Smooth muscle cell (in vitro differentiated cells): Measurements from ENCODE around the gene WDR48. TPM values are rescaled to one million over a fixed set of nuclear protein-coding genes. Genes with fewer than 3 reads are reported as not detected.

Experiments used
- DNase-seq: peaks from one replicate; lab custom pipeline; 2025; ENCODE audit not compliant: unreplicated experiment; lab: John Stamatoyannopoulos, UW
- H2AFZ ChIP-seq: fragments of 200-600 bp; sonication (generic); 2 replicates; pipeline ENCODE4 v1.6.0; 2016; ENCODE audit warnings: antibody characterized with exemption, low read depth, mild to moderate bottlenecking
- H3F3A ChIP-seq: fragments of 200-600 bp; sonication (generic); 2 replicates; pipeline ENCODE4 v1.6.0; 2017; ENCODE audit warnings: antibody characterized with exemption, low read depth
- H3K27ac ChIP-seq: fragments of 200-600 bp; sonication (generic); 2 replicates; pipeline ENCODE4 v1.5.1; 2016; ENCODE audit warnings: low read depth, mild to moderate bottlenecking
- H3K27me3 ChIP-seq: fragments of 200-600 bp; sonication (generic); 2 replicates; pipeline ENCODE4 v1.6.1; 2016; ENCODE audit warnings: low read depth, mild to moderate bottlenecking
- H3K36me3 ChIP-seq: fragments of 200-600 bp; sonication (generic); 2 replicates; pipeline ENCODE4 v1.5.1; 2016; ENCODE audit warnings: low read depth
- H3K4me1 ChIP-seq: fragments of 200-600 bp; sonication (generic); 2 replicates; pipeline ENCODE4 v1.5.1; 2016; ENCODE audit warnings: low read depth
- H3K4me2 ChIP-seq: fragments of 200-600 bp; sonication (generic); 2 replicates; pipeline ENCODE4 v1.6.0; 2016; ENCODE audit warnings: mild to moderate bottlenecking
- H3K4me3 ChIP-seq: fragments of 200-600 bp; sonication (generic); 2 replicates; pipeline ENCODE4 v1.5.1; 2016; ENCODE audit warnings: mild to moderate bottlenecking
- H3K79me2 ChIP-seq: fragments of 200-600 bp; sonication (generic); 2 replicates; pipeline ENCODE4 v1.6.0; 2016; ENCODE audit warnings: low read depth, mild to moderate bottlenecking
- H3K9ac ChIP-seq: fragments of 200-600 bp; sonication (generic); 2 replicates; pipeline ENCODE4 v1.6.0; 2016; ENCODE audit warnings: low read depth
- H3K9me3 ChIP-seq: fragments of 200-600 bp; sonication (generic); replicated peaks from 2 replicates; pipeline ENCODE4 v1.5.1; 2016; ENCODE audit warnings: low read depth
- H4K20me1 ChIP-seq: fragments of 200-600 bp; sonication (generic); 2 replicates; pipeline ENCODE4 v1.6.0; 2016; ENCODE audit warnings: low read depth
- CTCF ChIP-seq: fragments of 200-600 bp; sonication (generic); IDR thresholded peaks from 2 replicates; pipeline ENCODE4 v1.5.1; 2017; ENCODE audit warnings: borderline replicate concordance, mild to moderate bottlenecking, antibody characterized with exemption; ENCODE audit not compliant: insufficient read depth, poor library complexity, severe bottlenecking
- WGBS: methylation state at CpG from one replicate; pipeline ENCODE4 v1.1.7; 2016; ENCODE audit warnings: low lambda C conversion rate; 5-methylcytosine and 5-hydroxymethylcytosine counted together
- polyA plus RNA-seq: library from polyadenylated mRNA; unstranded; fragments of >200 nt; fragmentation: Nextera tagmentation; extraction: Ambion mirVana; gene quantifications from 2 replicates; pipeline ENCODE4 v1.2.1, GENCODE V29; 2016
- total RNA-seq: library from RNA; depleted of rRNA; stranded (reverse); fragments of >200 nt; gene quantifications from 2 replicates; pipeline ENCODE4 v1.2.3, GENCODE V29; 2014

WDR48 gene
- total and polyA plus RNA-seq, 2 experiments from 2014 or later: 26.9 to 34.6 TPM

- Histone ChIP-seq H3K9me3 (no peaks in the 10 kb centered on the region), H4K20me1 (no peaks in the 10 kb centered on the region), H3K27me3 (no peaks in the 10 kb centered on the region), H3K36me3 (no peaks in the 10 kb centered on the region), H3K79me2 (no peaks in the 10 kb centered on the region), H3K4me1 (no peaks in the 10 kb centered on the region), H2AFZ (no peak overlapping the region), H3K27ac (no peak overlapping the region), H3K9ac (no peak overlapping the region), H3F3A (no peaks in the 10 kb centered on the region), H3K4me3 (no peak overlapping the region), H3K4me2 (no peak overlapping the region)
- 40% methylated on average over 2 of the region's 2 CpGs for WGBS
- no peak for TF ChIP-seq CTCF
- no peak for DNase-seq
Observed at GRCh38 chr3:39013289-39013688, 38.5 kb upstream of the WDR48 start.

- Histone ChIP-seq H3K27me3 (no peaks in the 10 kb centered on the region), H3K9ac (no peak overlapping the region), H3K4me2 (no peak overlapping the region), H2AFZ (no peak overlapping the region), H3F3A (no peaks in the 10 kb centered on the region), H4K20me1 (no peaks in the 10 kb centered on the region), H3K4me3 (no peak overlapping the region), H3K79me2 (no peaks in the 10 kb centered on the region), H3K9me3 (no peaks in the 10 kb centered on the region), H3K4me1 (no peaks in the 10 kb centered on the region), H3K36me3 (no peaks in the 10 kb centered on the region), H3K27ac (no peak overlapping the region)
- 79% methylated on average over 4 of the region's 4 CpGs for WGBS
- TF ChIP-seq CTCF: no peak
- no peak for DNase-seq
Observed at GRCh38 chr3:39013921-39014509, 37.8 kb upstream of the WDR48 start.

DNA sequence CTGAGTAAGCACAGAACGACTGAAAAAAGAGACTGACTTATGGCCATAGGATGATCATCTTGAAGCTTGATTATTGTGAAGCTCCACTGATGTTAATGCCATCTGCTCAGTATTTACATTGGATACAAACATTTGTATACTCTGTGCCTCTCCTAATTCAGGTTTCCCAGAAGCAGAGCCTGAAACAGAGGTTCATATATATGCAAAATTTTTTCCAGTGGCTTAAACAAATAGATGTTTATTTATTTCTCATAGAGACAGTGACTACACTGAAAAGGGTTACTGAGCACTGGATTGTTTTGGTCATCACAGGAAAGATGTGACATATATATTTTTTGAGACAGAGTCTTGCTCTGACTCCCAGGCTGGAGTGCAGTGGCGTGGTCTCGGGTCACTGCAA, 36.4 kb upstream of the WDR48 start:
- Histone ChIP-seq H3K4me1 (no peaks in the 10 kb centered on the region), H2AFZ (no peak overlapping the region), H3K79me2 (no peaks in the 10 kb centered on the region), H3K27ac (no peak overlapping the region), H3K9me3 (no peaks in the 10 kb centered on the region), H3K36me3 (no peaks in the 10 kb centered on the region), H3K27me3 (no peaks in the 10 kb centered on the region), H3F3A (no peaks in the 10 kb centered on the region), H4K20me1 (no peaks in the 10 kb centered on the region), H3K9ac (no peak overlapping the region), H3K4me2 (no peak overlapping the region), H3K4me3 (no peak overlapping the region)
- WGBS: 96% methylated on average over 3 of the region's 3 CpGs
- no peak for DNase-seq
- no peak for TF ChIP-seq CTCF

GRCh38 chr3:39019299-39019698, 32.5 kb upstream of the WDR48 start:
- no peak for DNase-seq
- no peak overlapping the region for H3K9ac ChIP-seq
- H3K27ac ChIP-seq: no peak overlapping the region
- no peak overlapping the region for H2AFZ ChIP-seq
- no peaks in the 10 kb centered on the region for H3K4me1 ChIP-seq
- no peaks in the 10 kb centered on the region for H3K9me3 ChIP-seq
- no peak overlapping the region for H3K4me2 ChIP-seq
- 96% methylated on average over 2 of the region's 2 CpGs for WGBS
- TF ChIP-seq CTCF: no peak
- H3K4me3 ChIP-seq: no peak overlapping the region
- no peaks in the 10 kb centered on the region for H3K27me3 ChIP-seq
- H3K79me2 ChIP-seq: no peaks in the 10 kb centered on the region
- H3F3A ChIP-seq: no peaks in the 10 kb centered on the region
- no peaks in the 10 kb centered on the region for H3K36me3 ChIP-seq
- H4K20me1 ChIP-seq: no peaks in the 10 kb centered on the region
